AG09309 (cell line): ENCODE measurements around the gene CPN2.

Source experiments
- DNase-seq: peaks from one replicate; pipeline ENCODE4 v3.0.0-alpha.2; 2010; ENCODE audit warnings: low read depth
- H3K4me3 ChIP-seq: 2 replicates; pipeline ENCODE4 v1.5.1; 2011; ENCODE audit warnings: mild to moderate bottlenecking, low read depth, low read length, moderate library complexity; ENCODE audit not compliant: control insufficient read depth
- CTCF ChIP-seq: IDR thresholded peaks from 2 replicates; pipeline ENCODE4 v1.5.1; 2011; ENCODE audit warnings: mild to moderate bottlenecking, low read depth, low read length, inconsistent platforms; ENCODE audit not compliant: insufficient read depth, control insufficient read depth; ENCODE audit errors: missing control alignments

Gene CPN2

GRCh38 chr3:194306771-194307640, 44.1 kb downstream of the CPN2 start:
- no peak overlapping the region for H3K4me3 ChIP-seq
- no peak for TF ChIP-seq CTCF
- no peak for DNase-seq

DNA sequence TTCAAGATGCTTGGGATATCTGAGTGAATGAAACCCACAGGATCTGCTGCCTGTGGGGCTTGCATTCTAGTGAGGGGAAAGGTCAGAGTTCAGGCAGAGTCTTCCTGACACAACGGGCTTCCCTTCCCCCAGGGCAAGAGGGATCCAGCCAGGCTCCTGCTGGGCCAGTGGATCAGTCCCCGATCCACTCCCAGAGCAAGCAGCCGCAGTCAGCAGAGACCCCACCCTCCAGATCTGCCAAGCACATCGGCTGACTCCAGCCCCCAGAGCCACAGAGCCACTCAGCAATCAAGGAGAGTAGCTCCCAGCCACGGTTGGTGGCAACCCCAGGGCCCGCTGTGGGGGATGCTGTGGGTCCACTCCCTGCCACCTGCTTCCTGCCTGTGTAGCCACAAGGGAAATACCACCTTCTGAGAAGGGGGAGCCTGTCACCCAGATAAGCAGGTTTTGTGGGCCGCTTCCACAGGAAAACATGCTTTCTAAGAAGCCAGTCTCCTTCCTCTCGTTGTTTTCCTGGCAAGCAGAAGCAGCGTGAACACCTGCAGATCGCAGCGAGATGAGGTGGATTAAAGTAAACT, 44.9 kb downstream of the CPN2 start:
- no peak for TF ChIP-seq CTCF
- DNase-seq: no peak
- H3K4me3 ChIP-seq: no peak overlapping the region

GRCh38 chr3:194305356-194306108, 45.6 kb downstream of the CPN2 start:
- no peak for TF ChIP-seq CTCF
- no peak for DNase-seq
- H3K4me3 ChIP-seq: no peak overlapping the region

DNA sequence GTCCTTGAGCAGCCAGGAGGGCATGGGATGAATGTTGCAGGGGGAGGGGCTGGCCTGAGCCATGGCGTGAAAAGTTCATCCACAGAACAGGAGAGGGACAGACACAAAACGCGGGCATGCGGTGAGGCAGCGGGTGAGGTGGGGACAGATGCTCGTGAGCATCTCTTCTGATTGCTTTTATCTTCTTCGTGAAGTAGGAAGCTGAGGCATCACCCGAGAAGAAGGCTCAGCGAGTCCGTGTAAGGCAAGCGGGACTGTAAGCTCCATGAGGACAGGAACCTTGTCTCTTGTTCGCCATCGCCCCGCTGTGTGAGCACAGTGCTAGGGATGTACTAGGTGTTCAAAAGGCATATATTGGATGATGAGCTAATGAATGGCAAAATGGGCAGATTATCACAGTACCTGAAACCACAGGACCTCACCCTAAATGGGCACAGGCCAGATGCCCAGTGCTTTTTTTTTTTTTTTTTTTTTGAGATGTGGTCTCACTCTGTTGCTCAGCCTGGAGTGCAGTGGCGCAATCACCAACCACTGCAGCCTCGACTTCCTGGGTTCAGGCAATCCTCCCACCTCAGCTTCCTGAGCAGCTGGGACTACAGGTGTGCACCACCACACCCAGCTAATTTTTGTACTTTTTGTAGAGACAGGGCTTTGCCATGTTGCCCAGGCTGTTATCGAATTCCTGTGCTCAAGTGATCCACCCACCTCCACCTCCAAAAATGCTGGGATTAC, 46.8 kb downstream of the CPN2 start:
- no peak for TF ChIP-seq CTCF
- H3K4me3 ChIP-seq: no peak overlapping the region
- no peak for DNase-seq

DNA sequence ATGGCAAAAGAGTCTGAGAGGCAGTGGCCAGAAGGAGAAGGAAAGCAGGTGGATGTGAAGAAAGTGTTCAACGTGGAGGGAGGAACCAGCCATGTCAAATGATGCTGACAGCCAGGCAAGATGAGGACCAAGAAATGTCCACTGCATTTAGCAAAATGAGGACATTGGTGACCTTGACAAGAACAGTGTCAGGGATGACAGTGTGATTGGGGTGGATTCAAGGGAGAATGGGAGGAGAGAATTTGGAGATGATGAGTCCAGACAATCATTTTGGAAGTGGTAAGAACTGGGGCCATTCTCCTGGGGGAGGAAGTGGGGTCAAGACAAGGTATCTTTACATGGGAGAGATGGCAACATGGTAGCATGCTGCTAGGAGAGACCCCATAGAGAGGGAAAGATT, 47.4 kb downstream of the CPN2 start:
- no peak for TF ChIP-seq CTCF
- H3K4me3 ChIP-seq: no peak overlapping the region
- DNase-seq: no peak

DNA sequence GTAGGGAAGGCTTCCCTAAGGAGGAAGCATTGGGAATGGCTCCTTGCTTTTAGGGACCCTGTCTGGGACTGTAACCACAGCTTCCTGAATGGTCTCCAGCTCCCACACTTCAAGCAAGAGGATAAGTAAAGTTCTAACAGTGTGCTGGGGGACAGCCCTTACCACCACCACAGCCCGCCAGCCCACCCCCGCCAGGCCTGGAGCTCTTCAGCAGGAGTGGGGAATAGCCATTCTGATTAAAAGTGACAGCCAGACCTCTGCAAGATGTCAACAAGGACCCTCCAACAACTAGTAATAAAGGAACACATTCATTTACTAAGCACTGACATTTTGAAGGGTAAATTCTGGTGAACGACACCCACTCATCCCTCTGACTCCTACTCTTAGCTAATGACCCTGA, 49.4 kb downstream of the CPN2 start:
- no peak for TF ChIP-seq CTCF
- no peak for DNase-seq
- H3K4me3 ChIP-seq: no peak overlapping the region
